Stimulated activated CD8-positive, alpha-beta memory T cell treated with anti-CD3 and anti-CD28 coated beads, Interleukin-4, amount 100 ng/mL, for 1 hour (primary cell): ENCODE measurements around the gene RPS6KA2.

ENCODE experiments used
- DNase-seq, 2 donors: peaks; one replicate each; pipeline ENCODE4 v3.0.0-alpha.2; 2020; ENCODE audit warnings: low read depth in 2 of 2, low spot score in 1 of 2

RPS6KA2 gene

DNA sequence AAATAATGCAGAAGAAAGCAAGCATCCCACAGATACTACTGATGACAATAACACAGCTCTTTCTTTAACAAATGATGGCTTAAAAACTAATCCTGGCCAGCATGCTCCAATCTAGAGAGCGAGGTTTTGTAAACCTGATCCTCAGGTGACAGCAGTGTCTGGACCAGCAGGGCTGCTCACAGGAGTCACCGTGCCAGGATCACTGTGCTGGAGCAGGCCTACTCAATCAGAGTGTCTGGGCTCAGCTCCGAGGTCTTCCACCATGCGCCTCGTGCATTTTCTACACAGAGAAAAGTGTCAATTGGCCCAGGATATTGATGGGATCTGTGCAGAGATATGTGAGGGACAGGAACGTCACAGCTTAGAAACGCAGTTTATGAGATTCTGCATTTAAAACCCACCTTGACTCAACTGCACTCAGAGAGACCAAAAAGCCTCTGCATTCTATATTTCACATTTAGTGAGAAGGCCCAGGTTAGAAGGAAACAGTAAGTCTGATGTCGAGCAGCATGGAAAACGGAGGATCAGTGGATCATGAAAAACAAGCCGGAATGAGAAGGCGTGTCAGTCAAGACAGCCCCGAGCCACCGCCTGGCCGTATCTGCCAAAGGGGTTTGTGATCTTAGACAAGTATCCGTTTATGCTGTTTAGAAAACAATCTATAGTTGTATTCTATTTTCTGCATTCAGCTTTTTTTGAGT lies 48.4 kb downstream of the RPS6KA2 start:
- DNase-seq: no peak

DNA sequence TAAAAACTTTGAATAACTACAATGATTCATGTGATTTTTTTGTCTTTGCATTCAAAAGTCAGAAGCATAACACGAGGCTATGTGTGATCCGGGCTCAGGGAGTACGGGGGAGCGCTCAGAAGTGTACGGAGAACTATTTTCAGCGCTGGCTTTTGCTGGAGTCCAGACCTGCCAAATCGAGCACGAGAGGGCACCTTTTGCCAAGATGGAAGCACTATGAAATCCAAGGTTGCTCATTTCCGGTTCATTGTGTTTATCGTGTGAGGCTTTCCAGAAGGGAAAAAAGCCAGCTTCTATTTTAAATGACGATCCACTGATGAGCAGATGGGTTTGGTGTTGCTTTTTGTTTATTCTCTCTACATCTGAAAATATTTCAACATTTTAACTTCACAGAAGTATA lies 51.8 kb downstream of the RPS6KA2 start:
- DNase-seq: no peak

- DNase-seq: no peak
These were observed 53.4 kb downstream of the RPS6KA2 start for GRCh38 chr6:166573511-166574216.

GRCh38 chr6:166572370-166573261 lies 54.4 kb downstream of the RPS6KA2 start:
- no peak for DNase-seq

DNA sequence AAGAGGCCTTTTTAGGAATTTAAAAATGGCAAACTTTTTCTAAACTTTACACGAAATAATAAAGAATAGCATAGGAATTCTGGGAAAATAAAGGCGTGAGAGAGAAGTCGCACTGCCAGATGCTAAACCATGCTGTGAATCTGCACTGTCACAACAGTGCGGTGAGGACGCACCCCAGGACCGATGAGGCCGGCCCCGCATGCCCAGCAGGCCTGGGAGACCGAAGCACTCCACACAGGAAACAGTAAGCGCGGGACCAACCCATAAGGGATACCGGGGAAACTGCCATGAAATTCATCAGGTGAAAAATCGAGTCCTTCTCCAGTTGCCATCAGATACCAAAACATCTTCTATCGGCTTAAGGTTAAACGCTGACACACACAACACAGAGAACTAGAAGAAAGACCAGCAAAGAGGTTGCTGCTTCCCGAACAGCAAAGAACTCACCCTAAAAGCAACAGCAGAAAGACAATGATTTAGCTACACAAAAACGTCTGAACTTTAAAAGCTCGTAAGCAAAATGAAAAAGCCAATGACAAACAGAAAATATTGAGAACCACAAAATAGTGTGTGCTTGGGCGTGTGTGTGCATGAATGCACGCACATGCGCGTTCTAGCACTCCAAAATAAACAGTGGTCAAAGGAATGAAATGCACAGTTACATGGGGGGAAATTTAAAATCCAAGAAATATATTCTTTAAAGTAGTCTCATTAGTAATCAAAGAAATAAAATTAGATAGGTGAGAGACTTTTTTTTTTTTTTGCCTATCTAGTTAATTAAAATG lies 55.9 kb downstream of the RPS6KA2 start:
- DNase-seq: no peak

DNA sequence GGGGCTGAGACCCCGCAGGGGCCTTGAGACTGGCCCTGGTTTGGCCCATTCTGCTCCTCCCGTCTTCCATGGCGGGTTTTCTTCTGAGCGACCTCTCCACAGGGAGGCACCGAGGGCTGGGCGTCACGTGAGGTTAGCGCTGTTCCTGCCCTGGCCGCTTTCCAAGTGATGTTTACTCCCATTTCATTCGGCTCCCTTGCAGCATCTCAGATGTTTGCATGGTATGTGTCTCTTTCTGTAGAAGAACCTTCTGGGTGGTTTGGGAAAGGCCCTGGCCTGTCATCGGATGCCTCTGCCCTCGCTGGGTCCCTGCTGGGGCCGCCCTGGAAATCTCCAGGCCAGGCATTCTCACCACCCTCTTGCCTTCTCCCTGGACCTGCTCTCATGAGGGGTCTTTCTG lies 57.8 kb downstream of the RPS6KA2 start:
- DNase-seq: no peak

DNA sequence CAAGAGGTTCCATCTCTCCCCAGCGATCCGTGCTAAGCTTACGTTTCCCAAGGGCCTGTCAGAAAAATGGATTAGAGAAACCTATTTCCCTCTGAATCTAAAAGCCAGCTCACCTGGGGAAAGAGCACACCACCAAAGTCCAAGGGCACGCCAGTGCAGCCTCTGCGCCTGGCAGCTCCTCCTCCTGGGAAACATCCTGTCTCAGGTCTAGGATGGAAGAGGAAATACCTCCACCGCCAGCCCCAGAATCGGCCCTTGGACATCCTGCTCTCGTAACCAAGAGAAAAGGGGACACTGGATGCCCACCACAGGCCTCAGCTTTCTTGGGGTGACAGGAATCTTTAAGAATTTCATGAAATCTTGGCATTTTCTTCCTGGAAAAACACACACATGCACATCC lies 59.2 kb downstream of the RPS6KA2 start:
- DNase-seq: no peak

- DNase-seq: no peak
These were observed 59.9 kb downstream of the RPS6KA2 start for GRCh38 chr6:166567107-166567506.

- no peak for DNase-seq
These were observed 60.7 kb downstream of the RPS6KA2 start for GRCh38 chr6:166566026-166567011.

DNA sequence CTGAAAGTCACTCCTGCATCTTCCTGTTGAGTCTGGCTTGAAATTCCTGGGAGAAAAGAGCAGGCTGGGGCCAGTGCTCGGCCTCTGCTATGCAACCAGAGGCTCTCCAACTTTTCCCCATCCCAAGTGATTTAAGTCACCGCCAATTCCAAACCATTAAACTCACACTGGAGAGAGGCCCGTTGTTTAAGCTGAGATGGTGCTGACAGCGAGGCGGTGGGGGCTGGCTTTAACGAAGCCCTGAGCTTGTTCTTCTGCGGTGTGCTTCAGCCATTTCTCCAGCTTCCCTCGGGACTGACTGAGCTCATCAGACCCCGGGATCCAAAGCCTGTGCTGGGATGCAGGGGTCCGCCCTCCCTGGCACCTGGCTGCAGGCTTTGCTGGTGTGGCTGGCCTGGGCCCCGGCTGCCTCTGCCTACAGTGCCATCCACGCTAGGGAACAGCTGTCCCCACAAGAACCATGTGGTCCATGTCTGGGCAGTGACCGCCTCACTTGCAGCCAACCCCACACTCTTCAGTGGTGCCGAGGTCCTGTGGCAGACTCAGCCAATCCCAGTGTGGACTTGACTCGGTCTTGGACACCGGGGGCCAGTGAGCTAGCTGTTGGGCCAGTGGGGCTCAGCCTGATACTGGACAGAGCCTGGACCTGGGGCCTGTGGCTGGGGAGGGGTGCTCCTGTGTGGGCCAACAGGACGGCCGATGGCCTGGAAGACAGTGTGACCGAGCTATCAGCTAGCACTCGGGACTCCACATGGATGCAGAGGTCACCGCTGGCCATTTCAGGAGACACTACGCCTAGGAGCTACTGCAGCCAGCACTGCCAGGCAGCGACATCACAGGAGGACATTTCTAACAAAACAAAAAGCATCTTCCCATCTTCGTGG lies 61.7 kb downstream of the RPS6KA2 start:
- DNase-seq: no peak

DNA sequence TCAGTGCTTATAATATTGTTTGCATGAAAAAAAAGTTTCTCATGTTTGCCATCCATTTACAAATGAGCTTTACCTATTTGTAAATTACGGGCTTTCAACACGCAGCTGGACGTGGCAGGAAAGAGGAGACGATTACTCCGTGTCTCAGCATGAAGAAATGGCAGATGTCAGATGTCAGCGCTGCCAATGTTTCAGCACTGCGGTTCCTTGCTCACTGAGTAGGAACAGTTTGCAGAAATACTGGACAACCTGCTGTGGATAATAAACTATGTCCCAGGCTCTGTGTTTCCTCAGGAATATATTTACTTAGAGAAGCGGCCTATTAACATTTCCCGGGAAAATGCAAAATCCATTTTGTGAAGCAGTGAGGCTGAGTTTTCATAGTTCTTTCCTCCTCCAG lies 63.2 kb downstream of the RPS6KA2 start:
- DNase-seq: no peak

DNA sequence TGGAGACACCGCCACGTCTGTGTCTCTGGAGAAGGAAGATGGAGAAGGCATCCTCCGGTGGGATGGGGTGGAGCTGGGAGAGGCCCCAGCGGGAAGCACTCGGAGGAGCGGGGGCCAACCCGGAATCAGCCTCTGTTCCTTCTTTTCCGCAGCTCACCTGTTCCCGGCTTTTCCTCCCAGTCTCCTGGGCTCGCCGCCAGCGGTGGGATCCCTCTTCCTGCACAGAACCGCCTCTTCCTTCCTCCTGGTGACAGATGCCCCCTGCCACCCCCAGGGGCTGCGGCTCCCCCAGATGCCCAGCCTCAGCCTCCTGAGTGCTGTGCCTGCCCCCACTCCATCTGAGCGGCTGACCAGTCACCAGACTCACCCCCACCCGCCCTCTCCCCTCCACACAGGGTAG lies 63.9 kb downstream of the RPS6KA2 start:
- no peak for DNase-seq

GRCh38 chr6:166562726-166563125 lies 64.3 kb downstream of the RPS6KA2 start:
- no peak for DNase-seq

DNA sequence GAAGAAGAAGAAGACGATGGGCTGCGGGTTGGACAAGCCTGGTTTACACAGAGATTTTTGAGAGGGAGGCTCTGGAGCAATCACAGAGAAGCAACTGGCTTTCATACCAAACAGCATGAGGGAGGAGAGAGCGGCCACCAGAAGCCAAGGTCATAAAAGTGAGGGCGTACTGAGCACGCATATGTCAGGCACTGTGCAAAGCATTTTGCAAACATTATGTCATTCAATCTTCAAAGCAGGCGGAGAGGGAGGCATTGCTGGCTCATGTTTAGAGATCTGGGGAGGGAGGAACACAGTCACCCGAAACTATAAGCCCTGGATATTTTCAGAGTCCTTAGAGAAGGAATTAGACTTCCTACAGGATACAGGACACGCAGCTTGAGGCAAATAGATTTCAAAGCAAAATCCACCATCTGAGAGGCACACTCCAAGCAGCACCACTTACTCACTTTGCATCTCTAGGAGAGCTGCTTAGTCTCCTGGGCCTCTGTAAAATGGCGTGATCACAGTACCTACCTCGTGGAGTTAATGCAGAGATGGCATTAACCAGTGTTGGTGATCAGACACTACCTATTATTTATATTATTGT lies 65.2 kb downstream of the RPS6KA2 start:
- no peak for DNase-seq

DNA sequence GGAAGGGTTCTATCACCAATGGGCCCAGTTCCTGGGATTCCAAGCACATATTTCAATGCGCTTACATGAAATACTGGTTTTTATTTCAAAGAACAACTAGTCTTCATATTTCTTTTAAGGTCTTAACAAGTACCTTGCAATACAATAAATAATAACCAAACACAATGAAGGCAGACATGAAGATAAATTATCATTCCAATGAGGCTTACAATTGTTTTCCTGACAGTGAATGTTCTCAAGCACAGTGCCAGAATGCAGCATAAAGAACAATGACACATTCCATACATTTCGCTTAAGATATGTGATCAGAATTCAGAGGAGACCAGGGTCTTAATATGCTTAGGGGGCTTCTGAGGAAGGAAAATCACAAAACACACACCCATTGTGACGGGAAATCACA lies 66.8 kb downstream of the RPS6KA2 start:
- no peak for DNase-seq

- no peak for DNase-seq
These were observed 67.4 kb downstream of the RPS6KA2 start for GRCh38 chr6:166559662-166560061.

GRCh38 chr6:166559211-166559610 lies 67.8 kb downstream of the RPS6KA2 start:
- no peak for DNase-seq

DNA sequence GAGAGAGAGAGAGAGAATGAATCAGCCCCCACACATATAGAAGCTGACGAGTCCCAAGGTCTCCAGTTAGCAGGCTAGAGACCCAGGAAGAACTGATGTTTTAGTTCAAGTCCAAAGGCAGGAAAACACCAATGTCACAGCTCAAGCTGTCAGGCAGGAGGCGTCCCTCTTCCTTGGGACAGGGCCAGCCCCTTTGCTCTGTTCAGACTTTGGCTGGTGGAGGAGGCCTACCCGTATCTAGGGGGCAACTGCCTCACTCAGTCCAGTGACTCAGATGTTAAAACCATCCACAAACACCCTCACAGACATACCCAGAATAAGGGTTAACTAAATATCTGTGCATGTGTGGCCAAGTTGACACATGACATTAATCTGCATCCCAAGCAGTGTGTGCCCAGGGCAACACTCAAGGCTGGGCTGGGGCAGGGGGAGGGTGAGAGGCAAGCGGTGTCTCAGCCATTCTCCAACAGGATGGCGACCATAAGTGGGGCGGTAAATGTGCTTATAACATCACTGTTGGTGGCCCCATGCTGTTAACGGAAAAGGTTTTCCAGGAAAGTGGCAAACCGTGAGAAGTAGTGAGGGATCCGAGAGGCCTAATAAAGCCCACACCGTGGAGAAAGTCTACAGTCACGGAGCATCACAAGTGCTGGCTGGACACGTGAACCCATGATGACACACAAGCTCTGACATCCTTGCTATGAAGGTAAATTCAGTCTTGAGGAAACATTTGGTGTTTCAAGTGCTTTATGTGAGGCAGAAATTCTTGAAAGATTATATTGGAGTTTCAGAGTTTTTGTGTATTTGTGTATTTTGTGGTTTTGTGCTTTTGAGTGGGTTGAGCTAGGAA lies 68.7 kb downstream of the RPS6KA2 start:
- DNase-seq: no peak
